Measurements from ENCODE around the gene RASSF3. TPM values are rescaled to one million over a fixed set of nuclear protein-coding genes. Genes with fewer than 3 reads are reported as not detected.

The RASSF3 gene
- total RNA-seq, 4 donors from 2014 or later, result 149 to 332 (median 182) TPM

DNA sequence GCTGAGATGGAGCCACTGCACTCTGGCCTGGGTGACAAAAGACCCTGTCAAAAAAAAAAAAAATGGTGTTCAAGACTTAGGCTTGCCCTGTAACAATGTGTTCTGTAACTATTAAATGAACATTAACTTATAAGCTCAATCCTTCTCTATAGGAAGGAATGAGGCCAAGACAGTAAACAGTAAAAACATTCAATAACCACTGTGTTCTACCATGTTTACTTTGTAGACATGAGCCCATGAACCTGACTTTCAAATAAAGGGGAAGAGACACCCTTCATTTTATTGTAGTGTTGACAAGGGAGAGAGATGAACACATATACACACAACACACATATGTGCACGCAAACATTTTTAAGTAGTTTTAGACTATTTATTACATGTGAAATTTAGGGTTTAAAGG, 20.1 kb upstream of the RASSF3 start:
- Histone ChIP-seq H3K27ac (no peak overlapping the region), H3K4me3 (no peak overlapping the region), H3K36me3 (no peaks in the 10 kb centered on the region), H3K27me3 (no peaks in the 10 kb centered on the region), H3K4me1 (no peaks in the 10 kb centered on the region), H3K9me3 (no peaks in the 10 kb centered on the region)
- no peak for ATAC-seq
- no peak for TF ChIP-seq POLR2AphosphoS5 (IDR thresholded peaks at IDR 0.05)
- TF ChIP-seq EP300 (IDR thresholded peaks at IDR 0.05), result no peak
- TF ChIP-seq, protein P1, sequence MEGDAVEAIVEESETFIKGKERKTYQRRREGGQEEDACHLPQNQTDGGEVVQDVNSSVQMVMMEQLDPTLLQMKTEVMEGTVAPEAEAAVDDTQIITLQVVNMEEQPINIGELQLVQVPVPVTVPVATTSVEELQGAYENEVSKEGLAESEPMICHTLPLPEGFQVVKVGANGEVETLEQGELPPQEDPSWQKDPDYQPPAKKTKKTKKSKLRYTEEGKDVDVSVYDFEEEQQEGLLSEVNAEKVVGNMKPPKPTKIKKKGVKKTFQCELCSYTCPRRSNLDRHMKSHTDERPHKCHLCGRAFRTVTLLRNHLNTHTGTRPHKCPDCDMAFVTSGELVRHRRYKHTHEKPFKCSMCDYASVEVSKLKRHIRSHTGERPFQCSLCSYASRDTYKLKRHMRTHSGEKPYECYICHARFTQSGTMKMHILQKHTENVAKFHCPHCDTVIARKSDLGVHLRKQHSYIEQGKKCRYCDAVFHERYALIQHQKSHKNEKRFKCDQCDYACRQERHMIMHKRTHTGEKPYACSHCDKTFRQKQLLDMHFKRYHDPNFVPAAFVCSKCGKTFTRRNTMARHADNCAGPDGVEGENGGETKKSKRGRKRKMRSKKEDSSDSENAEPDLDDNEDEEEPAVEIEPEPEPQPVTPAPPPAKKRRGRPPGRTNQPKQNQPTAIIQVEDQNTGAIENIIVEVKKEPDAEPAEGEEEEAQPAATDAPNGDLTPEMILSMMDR (IDR thresholded peaks at IDR 0.05), result no peak
- no peak for TF ChIP-seq POLR2A (IDR thresholded peaks at IDR 0.05)
- 87 to 100% methylated on average over 1 of the region's 1 CpG for WGBS, 2 donors (ENCODE audit: low coverage in 1 of 2)

DNA sequence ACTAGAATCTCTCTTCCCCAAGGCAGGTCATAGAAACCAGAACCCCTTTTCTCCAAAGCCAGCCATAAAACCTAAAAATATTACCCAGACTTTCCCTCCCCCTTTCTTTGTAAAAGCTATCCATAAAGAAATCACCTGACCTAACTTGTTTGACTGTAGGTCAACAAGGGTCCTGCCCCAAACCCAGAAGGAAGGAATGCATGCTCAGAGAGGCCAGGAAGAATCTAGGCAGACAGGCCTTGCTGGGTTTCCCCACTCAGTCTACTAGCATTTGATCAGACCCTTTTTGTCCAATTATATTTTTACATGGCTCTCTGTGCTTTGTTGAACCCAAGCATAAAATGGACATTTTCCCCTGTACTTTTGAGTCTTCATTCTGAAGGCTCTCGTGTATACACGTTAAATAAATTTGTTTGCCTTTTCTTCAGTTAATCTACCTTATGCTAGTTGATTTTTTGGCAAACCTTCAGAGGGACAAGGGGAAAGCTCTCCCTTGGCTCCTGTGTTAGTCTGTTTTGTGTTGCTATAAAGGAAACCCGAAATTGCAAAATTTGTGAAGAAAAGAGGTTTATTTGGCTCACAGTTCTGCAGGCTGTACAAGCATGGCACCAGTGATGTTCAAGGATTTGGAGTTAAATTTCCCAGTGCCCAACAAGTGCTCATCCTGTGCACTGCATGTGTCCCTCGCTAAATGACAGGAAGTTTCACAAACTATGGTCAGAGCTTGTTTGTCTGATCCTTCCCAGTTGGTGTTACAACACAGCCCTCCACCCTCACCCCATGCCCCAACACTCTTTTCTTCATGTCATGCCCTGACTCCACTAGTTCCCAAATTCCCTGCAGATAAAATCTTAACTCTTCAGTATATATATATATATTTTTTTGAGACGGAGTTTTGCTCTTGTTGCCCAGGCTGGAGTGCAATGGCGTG, 14.2 kb upstream of the RASSF3 start:
- H3K27me3 ChIP-seq, result no peaks in the 10 kb centered on the region
- H3K4me1 ChIP-seq, result no peaks in the 10 kb centered on the region
- ATAC-seq, result no peak
- TF ChIP-seq EP300 (IDR thresholded peaks at IDR 0.05), result no peak
- TF ChIP-seq POLR2AphosphoS5 (IDR thresholded peaks at IDR 0.05), result no peak
- TF ChIP-seq POLR2A (IDR thresholded peaks at IDR 0.05), result no peak
- TF ChIP-seq, protein P1 (IDR thresholded peaks at IDR 0.05), result no peak
- H3K4me3 ChIP-seq, result no peak overlapping the region
- no peaks in the 10 kb centered on the region for H3K9me3 ChIP-seq
- H3K27ac ChIP-seq, result no peak overlapping the region
- WGBS, 2 donors (ENCODE audit: low coverage in 1 of 2), result 87 to 89% methylated on average over 5 to 6 of the region's 6 CpGs
- H3K36me3 ChIP-seq, result no peaks in the 10 kb centered on the region

DNA sequence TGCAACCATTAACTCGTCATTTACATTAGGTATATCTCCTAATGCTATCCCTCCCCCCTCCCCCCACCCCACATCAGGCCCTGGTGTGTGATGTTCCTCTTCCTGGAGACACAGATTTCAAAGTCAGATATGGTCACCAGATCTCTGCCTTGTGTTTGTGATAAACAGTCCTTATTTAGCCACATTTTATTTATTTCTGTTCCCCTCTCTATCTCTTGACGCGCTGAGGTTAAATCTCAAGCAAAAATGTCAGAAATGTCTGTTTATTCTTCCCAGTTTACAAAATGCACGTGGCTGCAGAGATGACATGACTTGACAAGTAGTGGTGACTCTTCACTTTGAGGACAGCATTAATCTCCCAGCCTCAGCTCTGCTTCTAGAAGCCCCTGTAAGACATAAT, 11.5 kb upstream of the RASSF3 start:
- ATAC-seq, result no peak
- Histone ChIP-seq H3K4me3 (no peak overlapping the region), H3K9me3 (no peaks in the 10 kb centered on the region), H3K4me1 (no peaks in the 10 kb centered on the region), H3K36me3 (no peaks in the 10 kb centered on the region), H3K27ac (no peak overlapping the region), H3K27me3 (no peaks in the 10 kb centered on the region)
- no peak for TF ChIP-seq POLR2A (IDR thresholded peaks at IDR 0.05)
- TF ChIP-seq EP300 (IDR thresholded peaks at IDR 0.05), result no peak
- TF ChIP-seq, protein P1 (IDR thresholded peaks at IDR 0.05), result no peak
- no peak for TF ChIP-seq POLR2AphosphoS5 (IDR thresholded peaks at IDR 0.05)
- WGBS, 2 donors (ENCODE audit: low coverage in 1 of 2), result 86 to 88% methylated on average over 3 to 4 of the region's 4 CpGs

DNA sequence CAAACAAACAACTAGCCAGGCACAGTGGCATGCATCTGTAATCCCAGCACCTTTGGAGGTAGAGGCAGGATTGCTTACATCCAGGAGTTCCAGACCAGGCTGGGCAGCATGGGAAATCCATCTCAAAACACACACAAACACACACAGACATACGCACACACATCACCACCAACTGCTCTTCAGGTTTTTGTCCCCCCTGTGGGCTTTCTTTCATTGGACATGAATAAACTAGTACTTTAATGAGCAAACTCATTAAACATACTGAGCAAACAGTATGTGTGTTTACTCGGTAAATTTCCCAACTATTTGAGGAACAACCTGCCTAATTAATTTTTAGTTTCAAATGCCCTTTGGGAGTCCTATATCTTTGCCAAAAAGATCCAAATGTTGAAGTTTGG, 10.1 kb upstream of the RASSF3 start:
- H3K4me1 ChIP-seq, result no peaks in the 10 kb centered on the region
- no peaks in the 10 kb centered on the region for H3K27me3 ChIP-seq
- H3K27ac ChIP-seq, result no peak overlapping the region
- H3K9me3 ChIP-seq, result no peaks in the 10 kb centered on the region
- no peak for TF ChIP-seq POLR2AphosphoS5 (IDR thresholded peaks at IDR 0.05)
- TF ChIP-seq, protein P1 (IDR thresholded peaks at IDR 0.05), result no peak
- TF ChIP-seq EP300 (IDR thresholded peaks at IDR 0.05), result no peak
- TF ChIP-seq POLR2A (IDR thresholded peaks at IDR 0.05), result no peak
- ATAC-seq, result no peak
- 92% methylated on average over 2 of the region's 2 CpGs for WGBS, 2 donors (ENCODE audit: low coverage in 1 of 2)
- no peak overlapping the region for H3K4me3 ChIP-seq
- no peaks in the 10 kb centered on the region for H3K36me3 ChIP-seq

All from gastroesophageal sphincter (tissue), 4 donors.